GM12874 (cell line): ENCODE results near the gene LIPI.

Experiments
- TF ChIP-seq, protein P1 (sequence below): IDR thresholded peaks from 2 replicates; pipeline ENCODE4 v1.5.1; 2011; ENCODE audit warnings: low read depth, mild to moderate bottlenecking, control low read depth, low read length, moderate library complexity; ENCODE audit not compliant: insufficient read depth

Gene LIPI

DNA sequence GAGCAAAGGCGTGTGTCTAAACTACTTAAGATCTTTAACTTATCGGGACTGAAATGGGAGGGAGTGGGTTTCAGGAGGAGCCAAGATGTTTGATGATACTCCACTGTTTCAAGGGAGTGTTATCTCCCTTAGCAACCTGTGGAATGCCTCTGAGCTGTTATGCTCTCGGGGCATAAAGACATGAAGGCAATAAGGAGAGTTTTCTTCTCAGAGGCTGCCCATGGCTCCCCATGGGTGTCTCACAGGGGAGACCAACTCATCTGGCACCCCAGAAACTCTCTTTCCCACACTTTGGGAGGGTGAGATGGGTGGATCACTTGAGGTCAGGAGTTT is 130.0 kb downstream of the LIPI start:
- TF ChIP-seq, protein P1, sequence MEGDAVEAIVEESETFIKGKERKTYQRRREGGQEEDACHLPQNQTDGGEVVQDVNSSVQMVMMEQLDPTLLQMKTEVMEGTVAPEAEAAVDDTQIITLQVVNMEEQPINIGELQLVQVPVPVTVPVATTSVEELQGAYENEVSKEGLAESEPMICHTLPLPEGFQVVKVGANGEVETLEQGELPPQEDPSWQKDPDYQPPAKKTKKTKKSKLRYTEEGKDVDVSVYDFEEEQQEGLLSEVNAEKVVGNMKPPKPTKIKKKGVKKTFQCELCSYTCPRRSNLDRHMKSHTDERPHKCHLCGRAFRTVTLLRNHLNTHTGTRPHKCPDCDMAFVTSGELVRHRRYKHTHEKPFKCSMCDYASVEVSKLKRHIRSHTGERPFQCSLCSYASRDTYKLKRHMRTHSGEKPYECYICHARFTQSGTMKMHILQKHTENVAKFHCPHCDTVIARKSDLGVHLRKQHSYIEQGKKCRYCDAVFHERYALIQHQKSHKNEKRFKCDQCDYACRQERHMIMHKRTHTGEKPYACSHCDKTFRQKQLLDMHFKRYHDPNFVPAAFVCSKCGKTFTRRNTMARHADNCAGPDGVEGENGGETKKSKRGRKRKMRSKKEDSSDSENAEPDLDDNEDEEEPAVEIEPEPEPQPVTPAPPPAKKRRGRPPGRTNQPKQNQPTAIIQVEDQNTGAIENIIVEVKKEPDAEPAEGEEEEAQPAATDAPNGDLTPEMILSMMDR = no peak

DNA sequence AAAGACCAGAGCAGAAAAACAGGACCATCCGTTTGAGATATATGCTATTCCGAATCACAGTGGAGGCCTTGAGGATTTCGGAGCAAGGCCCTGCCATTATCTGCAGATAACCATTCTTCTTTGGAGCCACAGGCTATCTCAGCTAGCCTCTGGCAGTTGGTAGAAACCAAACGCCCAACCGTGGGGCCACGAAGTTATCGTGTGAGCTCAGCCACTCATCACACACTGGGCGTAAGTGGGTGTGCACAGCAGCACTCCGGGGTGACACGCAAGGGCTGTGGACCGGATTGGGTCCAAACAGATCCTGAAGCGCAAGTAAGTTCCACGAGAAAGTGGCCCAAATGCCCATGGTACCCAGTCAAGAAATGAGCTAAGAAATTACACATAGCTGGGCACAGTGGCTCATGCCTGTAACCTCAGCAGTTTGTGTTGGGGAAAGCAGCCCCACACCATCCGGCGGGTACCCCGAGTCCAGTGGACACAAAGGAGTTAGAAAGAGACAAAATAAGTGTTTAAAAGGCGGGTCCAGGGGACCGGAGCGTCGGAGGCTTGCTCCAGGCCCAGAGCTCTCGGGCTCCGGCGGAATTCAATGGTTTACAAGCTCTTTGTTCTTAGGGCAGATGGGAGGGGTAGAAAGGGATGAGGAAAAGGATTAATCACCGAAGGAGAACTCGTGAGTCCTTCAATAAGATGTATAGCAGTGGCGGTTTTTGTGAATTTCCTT is 130.6 kb downstream of the LIPI start:
- TF ChIP-seq, protein P1 = no peak

DNA sequence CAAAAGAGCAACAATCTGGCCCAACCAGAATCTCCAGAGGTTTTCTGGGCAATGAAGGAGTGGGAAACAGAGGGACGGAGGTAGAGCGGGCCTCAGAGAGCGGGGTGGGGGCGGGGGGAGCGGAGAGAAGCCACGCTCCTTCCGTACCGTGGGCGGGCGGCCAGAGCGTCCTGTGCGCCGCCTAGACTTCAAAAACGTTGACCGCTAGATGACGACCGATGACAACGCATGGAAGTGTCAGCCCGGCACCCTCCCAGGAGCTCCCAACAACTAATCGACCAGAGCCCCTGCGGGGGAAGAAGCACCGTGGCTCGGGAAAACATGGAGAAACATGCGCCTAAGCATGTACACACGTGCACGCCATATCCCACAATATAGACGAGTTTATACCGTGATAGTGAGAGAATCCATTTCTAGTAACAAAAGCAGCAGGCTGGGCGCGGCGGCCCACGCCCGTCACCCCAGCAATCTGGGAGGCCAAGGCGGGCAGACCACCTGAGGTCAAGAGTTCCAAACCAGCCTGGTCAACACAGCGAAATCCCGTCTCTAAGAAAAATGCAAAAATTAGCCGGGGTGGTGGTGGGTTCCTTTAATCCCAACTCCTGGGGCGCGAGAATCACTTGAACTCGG is 131.9 kb downstream of the LIPI start:
- TF ChIP-seq, protein P1 = no peak

DNA sequence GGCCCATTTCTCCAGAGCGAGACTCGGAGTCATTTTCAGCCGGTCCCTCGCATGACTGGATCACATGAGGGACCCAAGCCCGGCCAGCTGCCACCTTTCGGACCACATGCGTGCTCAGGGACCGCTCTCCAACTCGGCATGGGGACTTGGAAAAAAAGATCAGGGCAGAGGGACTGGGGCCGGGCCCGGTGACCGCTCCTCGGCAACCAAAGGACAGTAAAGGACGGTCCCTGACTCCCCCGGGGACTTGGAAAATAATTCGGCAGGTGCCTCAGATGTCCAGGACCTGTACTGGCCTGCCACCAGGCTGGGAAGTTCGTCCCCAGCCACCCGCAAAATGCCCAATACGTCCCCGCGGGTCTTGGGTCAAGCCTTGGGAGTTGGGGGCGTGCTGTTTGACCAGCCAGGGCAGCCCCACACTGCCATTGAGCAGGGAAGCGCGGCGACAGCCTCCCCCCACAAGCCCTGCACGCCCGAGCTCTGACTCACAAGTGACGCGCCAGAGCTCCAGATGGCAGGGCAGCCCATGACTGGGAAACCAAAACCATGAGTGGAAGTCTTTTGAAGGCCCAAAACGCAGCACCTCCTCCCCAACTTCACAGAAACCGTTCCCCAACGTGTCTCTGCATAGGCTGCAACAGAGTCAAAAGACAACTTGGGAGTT is 134.5 kb downstream of the LIPI start:
- TF ChIP-seq, protein P1 = no peak

DNA sequence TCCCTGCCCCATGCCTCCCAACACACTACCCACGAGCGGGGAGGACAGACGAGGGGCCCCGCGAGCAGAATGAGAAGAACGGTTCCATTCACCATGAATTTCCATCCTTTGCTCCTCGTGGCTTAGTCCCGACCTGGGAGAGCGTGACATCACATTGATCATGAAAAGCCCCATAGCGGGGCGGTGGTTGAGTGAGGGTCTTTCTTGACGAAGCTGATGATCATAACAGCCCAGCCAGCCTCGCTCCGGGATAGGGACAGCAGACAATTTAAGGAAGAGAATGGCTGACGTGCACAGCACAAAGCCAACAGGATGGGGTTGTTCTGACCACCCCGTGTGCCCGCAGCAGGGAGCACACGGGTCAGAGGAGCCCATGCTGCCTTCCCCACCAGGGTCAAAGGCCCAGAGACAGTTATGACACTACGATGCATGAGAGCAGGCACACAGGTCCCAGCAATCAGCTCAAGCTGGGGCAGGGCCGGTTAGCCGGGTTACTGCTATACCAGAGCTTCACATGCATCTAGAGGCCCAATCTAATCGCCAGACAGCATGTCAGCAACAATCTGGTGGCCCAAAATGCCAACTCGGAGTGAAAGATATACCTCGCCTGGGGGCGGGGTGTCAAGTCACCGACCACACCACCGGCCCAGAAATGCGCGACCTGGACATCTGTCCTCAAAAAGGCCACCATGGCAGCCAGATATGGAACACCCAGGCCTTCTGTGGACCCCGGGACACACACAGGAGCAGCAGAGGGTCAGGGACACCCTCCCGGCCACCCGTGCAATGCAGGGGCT is 135.2 kb downstream of the LIPI start:
- TF ChIP-seq, protein P1 = no peak

DNA sequence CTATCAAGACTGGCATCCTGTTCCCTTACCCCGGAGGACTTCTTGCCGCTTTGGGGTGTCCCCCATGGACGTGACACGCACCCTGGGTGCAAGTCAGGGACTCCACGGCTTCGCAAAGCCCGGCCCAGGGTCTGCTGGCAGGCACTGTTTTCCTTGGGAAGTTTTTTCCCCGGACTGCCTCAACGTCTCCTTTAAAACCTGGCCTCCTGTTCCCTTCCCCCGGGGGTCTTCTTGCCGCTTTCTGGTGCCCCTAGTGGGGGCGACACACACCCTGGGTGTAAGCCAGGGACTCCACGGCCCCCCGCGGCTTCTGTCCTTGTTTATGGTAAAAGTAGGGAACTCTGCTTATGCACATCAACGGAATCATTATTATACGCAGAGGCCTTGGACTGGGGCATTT is 136.6 kb downstream of the LIPI start:
- TF ChIP-seq, protein P1 = no peak

DNA sequence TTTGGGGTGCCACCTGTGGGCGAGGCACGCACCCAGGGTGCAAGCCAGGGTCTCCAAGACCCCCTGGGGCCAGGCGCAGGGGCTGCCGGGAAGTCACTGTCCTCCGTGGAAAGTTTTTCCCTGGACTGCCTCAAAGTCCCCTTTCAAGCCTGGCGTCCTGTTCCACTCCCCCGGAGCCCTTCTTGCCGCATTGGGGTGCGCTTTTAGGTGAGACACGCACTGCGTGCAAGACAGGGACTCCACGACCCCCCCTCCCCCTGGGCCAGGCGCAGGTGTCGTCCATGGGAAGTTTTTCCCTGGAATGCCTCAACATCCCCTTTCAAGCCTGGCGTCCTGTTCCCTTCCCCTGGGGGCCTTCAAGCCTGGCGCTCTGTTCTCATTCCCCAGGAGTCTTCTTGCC is 137.1 kb downstream of the LIPI start:
- TF ChIP-seq, protein P1 = no peak
